NCI-H2171 treated with DMSO at 0.1 percent for 48 hours (cell line): ENCODE results near the gene BLMH.
"Not testable (repeated sequence)": the region's sequence is repeated elsewhere in the genome, so short reads cannot be mapped to it uniquely, and the experiment has no call there.

Experiments
- DNase-seq: peaks from one replicate; lab custom pipeline; 2025; lab: John Stamatoyannopoulos, UW

Gene BLMH

DNA sequence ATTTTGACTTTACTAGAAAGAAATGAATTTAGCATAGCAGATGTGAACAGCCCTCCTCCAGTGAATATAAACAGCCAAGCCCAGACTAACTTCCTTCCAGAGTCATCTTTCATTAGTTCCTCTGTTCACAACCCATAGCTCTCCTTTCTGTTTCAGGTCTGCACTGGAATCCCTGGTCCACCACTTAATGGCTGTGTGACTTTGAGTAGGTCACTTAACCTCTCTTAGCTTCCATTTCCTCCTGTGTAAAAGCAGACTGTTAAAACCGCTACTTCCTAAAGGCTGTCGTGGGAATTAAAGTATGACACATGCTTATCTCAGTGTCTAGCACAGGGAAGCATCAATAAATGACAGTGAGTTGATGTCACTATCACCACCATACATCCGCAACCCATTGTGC, 63.7 kb downstream of the BLMH start:
- no peak for DNase-seq

- no peak for DNase-seq
These were observed 64.9 kb downstream of the BLMH start for GRCh38 chr17:30226878-30227277.

DNA sequence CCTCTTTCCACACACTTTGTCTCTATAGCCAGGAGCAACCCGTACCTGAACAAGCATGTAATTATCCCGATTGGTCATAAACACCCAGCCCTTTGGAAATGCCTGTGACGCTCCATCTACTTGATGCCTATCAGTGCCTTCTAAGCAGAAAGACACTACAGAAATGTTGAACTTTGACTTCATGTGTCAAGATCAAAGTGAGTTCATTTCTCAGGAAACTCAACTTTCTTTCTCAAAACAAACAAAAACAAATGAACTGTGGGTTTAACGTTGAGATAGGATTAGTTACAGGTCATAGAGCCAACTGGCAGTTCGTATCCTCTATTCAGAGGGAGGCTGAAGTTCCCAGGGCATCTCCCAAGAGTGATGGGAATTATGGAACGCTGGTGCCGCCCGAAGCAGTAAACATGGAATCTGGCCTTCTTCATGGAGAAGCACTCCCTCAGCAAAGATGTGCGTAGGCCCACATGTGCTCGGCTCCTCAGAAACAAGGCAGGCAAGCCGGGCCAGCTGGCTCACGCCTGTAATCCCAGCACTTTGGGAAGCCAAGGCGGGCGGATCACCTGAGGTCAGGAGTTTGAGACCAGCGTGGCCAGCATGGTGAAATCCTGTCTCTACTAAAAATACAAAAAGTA, 65.7 kb downstream of the BLMH start:
- no peak for DNase-seq

GRCh38 chr17:30225112-30225511, 66.6 kb downstream of the BLMH start:
- DNase-seq: no peak

DNA sequence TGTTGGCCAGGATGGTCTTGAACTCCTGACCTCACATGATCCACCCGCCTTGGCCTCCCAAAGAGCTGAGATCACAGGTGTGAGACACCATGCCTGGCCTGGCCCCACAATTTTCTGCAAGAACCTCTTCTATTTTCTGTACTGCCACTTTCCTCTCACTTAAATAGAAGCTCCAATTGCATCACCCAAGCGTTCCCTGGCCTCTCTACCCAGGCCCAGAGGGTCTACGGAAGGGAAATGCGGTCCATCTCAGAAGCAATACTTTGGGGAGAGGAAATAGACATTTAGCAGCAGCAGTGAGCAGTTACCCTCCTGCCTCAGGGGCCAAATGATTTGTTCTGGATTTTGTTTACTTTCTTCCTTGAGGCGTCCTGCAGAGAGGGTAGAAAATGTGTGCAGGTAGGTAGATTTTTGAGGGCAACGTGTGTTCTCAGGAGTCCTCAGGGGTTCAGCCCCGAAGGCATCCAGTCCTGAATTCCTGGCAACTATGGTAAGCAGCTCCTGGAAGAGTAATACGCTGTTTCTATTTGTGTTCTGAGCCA, 67.3 kb downstream of the BLMH start:
- DNase-seq: no peak

GRCh38 chr17:30222721-30223175, 69.0 kb downstream of the BLMH start:
- no peak for DNase-seq

GRCh38 chr17:30222251-30222650, 69.5 kb downstream of the BLMH start:
- no peak for DNase-seq

DNA sequence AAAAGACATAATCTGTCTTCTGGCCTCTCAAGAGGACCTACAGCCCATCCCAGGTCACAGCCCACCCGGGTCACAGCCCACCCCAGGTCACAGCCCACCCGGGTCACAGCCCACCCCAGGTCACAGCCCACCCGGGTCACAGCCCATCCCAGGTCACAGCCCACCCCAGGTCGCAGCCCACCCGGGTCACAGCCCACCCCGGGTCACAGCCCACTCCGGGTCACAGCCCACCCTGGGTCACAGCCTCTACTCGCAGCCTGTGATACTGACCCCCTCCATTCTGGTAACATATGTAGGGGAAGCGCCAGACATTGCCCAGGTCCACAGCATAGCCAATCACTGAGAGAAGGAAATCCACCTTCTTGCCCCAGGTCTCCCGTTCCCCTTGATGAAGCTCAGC, 70.4 kb downstream of the BLMH start:
- no peak for DNase-seq

- no peak for DNase-seq
These were observed 71.3 kb downstream of the BLMH start for GRCh38 chr17:30220414-30220813.

- no peak for DNase-seq
These were observed 71.9 kb downstream of the BLMH start for GRCh38 chr17:30219833-30220232.

- DNase-seq: no peak
These were observed 72.4 kb downstream of the BLMH start for GRCh38 chr17:30219315-30219714.

DNA sequence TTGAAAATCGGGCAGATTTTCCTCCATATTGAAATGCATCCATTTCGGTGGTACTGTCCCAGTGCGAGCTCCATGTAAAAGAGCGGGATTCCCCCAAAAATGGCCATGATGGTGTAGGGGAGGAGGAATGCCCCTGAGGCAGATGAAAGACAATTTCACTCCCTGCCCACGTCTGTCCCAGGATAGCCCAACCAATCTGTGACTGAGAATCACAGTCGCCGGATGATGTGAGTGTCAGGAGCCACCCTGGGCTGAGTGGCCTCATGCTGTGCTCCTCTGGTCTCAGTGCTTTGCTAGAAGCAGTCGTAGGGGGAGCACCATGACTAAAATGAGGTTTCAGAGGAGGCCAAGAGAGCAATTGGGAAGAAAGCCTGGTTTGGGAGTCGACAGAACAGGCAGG, 72.9 kb downstream of the BLMH start:
- no peak for DNase-seq

DNA sequence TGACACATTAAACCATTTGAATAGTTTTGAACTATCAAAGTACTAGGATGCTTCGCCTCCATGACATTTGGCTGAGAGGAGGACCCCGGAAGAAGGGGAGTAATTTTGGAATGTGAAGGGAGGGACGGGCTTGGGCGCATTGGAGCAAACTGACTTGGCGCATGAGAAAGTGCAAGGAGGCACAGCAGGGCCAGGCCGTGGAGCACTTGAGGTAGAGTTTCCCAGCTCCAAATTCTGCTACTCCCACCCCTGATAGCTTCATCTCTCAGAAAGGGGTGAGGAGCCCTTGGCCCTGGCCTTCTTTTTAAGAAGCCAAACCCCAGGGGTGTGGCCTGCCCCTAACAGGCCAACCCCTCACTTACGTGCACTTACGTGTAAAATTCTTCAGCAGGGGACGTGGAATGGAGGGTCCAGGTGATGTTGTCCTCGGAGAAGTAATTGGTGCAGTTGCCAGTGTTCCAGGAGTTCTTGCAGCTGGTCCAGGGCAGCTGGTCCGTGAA, 73.9 kb downstream of the BLMH start:
- DNase-seq: no peak

DNA sequence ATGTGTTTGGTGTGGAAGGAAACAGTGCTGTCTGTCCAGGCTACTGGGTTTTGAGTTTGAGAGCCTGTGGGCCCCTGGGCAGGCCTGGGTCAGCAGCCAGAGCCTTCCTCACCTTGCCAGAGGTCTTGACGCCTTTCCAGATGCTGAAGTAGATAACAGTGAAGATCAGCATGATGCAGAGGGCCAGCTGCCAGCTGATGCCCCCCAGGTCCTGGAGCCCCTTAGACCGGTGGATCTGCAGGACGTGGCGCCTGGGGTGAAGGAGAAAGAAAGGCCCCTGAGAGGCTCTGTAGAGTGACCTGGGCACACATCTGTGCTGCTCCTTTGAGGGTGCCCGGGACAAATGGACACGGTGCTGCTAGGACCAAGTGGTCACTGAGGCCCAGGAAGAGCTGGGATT, 74.7 kb downstream of the BLMH start:
- no peak for DNase-seq

GRCh38 chr17:30212750-30213149, 79.0 kb downstream of the BLMH start:
- no peak for DNase-seq

GRCh38 chr17:30211371-30211770, 80.4 kb downstream of the BLMH start:
- DNase-seq: no peak

DNA sequence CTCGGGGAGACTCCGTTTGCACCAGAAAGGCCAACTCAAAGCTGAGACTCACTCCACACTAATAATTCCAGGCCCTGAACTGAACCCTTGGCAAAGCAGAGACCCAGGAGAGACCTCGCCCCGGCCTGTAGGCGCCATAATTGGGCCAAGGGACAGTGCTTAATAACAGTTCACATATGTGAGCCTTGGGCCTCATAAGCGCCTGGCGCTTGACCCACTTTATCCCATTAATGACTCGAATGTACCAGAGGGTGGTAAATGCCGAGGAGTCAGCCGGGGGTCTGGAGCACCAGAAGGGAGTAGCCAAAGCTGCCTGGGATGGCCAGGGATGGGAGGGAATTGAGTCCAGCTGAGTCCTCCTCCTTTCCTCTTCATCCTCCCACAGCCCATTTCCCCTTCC, 80.8 kb downstream of the BLMH start:
- DNase-seq: no peak

DNA sequence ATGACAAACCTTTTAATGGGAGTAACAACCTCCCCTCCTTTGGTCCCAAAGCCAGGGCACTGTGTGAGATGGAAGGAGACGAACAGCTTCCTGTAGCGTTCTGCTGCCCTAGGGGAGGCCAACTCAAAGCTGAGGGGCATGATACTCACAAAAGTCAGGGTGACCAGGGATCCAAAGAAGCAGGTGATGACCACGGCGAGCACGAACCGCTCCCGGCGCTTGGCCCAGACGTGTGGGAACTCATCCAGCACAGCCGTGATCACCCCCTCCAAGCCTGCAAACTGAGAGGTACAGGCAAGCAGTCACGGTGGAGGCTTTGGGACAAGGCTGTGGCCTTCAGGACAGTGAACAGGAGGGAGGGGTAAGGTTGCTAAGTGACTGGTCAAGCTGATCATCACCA, 81.4 kb downstream of the BLMH start:
- DNase-seq: no peak

GRCh38 chr17:30209930-30210329, 81.8 kb downstream of the BLMH start:
- DNase-seq: no peak

DNA sequence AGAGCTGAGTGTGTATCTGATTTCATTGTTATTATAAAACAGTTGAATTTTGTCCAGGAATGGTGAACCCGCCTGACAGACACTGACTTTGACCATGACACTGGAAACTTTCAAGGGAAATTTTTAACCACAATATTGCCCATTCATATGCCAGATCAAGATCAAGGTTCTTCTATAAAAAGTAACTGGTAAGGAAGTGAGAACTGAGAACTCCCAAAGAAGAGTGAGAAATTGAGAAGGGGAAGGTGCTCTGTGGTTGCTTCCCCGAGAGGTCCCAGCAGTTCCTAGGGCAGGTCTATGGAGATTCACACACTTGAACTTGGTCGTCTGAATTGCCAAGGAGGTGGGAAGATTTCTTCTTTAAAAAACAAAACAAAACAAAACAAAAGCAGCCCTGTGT, 83.5 kb downstream of the BLMH start:
- DNase-seq: no peak

DNA sequence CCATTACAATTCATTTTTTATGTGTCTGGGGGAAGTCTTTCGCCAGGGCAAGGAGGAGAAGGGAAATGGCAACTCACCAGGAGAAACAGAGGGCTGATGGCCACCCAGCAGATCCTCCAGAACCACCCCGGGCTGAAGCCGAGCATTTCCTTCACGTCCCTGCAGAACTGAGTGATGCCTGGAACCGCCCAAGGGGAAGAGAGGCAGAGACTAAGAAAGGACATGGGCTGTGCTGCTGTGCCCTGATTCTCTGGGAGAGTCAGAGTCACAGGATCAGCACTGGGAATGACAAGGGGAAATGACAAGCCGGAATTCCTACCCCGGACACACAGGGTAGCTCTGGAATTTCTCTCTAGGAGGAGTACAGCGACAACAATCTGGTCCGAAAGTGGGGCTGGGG, 84.1 kb downstream of the BLMH start:
- DNase-seq: no peak

GRCh38 chr17:30203471-30203981, 88.2 kb downstream of the BLMH start:
- DNase-seq: no peak

DNA sequence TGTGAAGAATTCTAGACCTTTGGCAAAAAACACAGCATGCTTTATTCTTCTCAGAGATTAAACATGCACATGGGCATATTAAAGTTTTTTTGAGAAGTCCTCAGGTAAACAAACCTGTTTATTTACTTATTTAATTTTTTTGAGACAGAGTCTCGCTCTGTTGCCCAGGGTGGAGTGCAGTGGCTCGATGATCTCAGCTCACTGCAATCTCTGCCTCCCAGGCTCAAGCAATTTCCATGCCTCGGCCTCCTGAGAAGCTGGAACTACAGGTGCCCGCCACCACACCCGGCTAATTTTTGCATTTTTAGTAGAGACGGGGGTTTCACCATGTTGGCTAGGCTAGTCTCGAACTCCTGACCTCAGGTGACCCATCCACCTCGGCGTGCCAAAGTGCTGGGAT, 91.1 kb downstream of the BLMH start:
- DNase-seq: not testable (repeated sequence)

DNA sequence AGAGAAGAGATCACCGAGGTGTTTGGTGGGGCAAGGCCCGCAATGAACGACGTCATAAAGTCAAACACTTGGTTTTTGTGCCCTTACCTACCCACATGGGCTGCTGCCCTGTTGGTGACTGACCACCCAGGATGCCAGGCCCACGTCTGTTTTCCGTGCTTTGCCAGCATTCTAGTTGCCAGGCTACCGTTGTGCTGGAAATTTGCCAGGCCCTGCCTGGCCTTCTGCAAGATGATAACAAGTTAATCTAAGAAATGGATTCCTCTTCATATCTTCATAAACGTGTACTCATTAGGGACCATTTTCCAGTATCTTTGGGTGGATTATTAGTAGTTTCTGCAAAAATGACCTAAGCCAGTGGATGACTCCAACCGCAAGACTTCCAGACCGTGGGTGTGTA, 91.6 kb downstream of the BLMH start:
- DNase-seq: no peak
